Hippocampal formation (tissue), 2 donors: ENCODE measurements around the gene STXBP3.
A peak's percentile ranks its signal among the peaks of the same experiment; 100 is the strongest.
"Not testable (repeated sequence)": the region's sequence is repeated elsewhere in the genome, so short reads cannot be mapped to it uniquely, and the experiment has no call there.

Experiments
- DNase-seq, 2 donors: peaks; one replicate each; lab custom pipeline; 2025; lab: John Stamatoyannopoulos, UW

STXBP3 gene

GRCh38 chr1:108732398-108732797, 14.1 kb upstream of the STXBP3 start:
- no peak for DNase-seq

- peak in 1 of 2 donors; percentile 18 for DNase-seq
These were observed 12.2 kb upstream of the STXBP3 start for GRCh38 chr1:108734171-108734865.

- DNase-seq: peak in 1 of 2 donors; percentile 35
These were observed 4.2 kb upstream of the STXBP3 start for GRCh38 chr1:108742253-108742652.

- no peak for DNase-seq
These were observed 493 bp upstream of the STXBP3 start for GRCh38 chr1:108745980-108746381.

GRCh38 chr1:108747171-108747850, 837 bp downstream of the STXBP3 start:
- peak; percentile 61 to 62 for DNase-seq

- DNase-seq: no peak
These were observed 1.4 kb downstream of the STXBP3 start for GRCh38 chr1:108747898-108748297.

GRCh38 chr1:108749081-108749480, 2.6 kb downstream of the STXBP3 start:
- no peak for DNase-seq

- DNase-seq: no peak
These were observed 4.2 kb downstream of the STXBP3 start for GRCh38 chr1:108750476-108751181.

- DNase-seq: no peak
These were observed 6.9 kb downstream of the STXBP3 start for GRCh38 chr1:108753363-108753762.

- DNase-seq: peak in 1 of 2 donors; percentile 38
These were observed 12.3 kb downstream of the STXBP3 start for GRCh38 chr1:108758796-108759195.

- DNase-seq: no peak
These were observed 20.6 kb downstream of the STXBP3 start for GRCh38 chr1:108767115-108767514.

GRCh38 chr1:108767708-108768107, 21.2 kb downstream of the STXBP3 start:
- no peak for DNase-seq

GRCh38 chr1:108777839-108778238, 31.4 kb downstream of the STXBP3 start:
- no peak for DNase-seq

GRCh38 chr1:108779455-108779854, 33.0 kb downstream of the STXBP3 start:
- DNase-seq: no peak

GRCh38 chr1:108780937-108781574, 34.6 kb downstream of the STXBP3 start:
- no peak for DNase-seq

- not testable (repeated sequence) for DNase-seq
These were observed 35.1 kb downstream of the STXBP3 start for GRCh38 chr1:108781575-108781944.

GRCh38 chr1:108785264-108785663, 38.8 kb downstream of the STXBP3 start:
- DNase-seq: no peak

- DNase-seq: no peak
These were observed 39.4 kb downstream of the STXBP3 start for GRCh38 chr1:108785880-108786279.

GRCh38 chr1:108791790-108792189, 45.3 kb downstream of the STXBP3 start:
- DNase-seq: no peak

- no peak for DNase-seq
These were observed 45.9 kb downstream of the STXBP3 start for GRCh38 chr1:108792420-108792819.

GRCh38 chr1:108799001-108799400, 52.5 kb downstream of the STXBP3 start:
- DNase-seq: no peak

GRCh38 chr1:108801101-108801500, 54.6 kb downstream of the STXBP3 start:
- no peak for DNase-seq
